Measurements from ENCODE around the gene COMMD8.

- TF ChIP-seq POLR2A (IDR thresholded peaks at IDR 0.05) (no peak), EP300 (IDR thresholded peaks at IDR 0.05) (no peak)
- TF ChIP-seq, protein P1, sequence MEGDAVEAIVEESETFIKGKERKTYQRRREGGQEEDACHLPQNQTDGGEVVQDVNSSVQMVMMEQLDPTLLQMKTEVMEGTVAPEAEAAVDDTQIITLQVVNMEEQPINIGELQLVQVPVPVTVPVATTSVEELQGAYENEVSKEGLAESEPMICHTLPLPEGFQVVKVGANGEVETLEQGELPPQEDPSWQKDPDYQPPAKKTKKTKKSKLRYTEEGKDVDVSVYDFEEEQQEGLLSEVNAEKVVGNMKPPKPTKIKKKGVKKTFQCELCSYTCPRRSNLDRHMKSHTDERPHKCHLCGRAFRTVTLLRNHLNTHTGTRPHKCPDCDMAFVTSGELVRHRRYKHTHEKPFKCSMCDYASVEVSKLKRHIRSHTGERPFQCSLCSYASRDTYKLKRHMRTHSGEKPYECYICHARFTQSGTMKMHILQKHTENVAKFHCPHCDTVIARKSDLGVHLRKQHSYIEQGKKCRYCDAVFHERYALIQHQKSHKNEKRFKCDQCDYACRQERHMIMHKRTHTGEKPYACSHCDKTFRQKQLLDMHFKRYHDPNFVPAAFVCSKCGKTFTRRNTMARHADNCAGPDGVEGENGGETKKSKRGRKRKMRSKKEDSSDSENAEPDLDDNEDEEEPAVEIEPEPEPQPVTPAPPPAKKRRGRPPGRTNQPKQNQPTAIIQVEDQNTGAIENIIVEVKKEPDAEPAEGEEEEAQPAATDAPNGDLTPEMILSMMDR (IDR thresholded peaks at IDR 0.05), result no peak
Observed at GRCh38 chr4:47485768-47486167, 22.3 kb upstream of the COMMD8 start.
